GDM1 (cell line): ENCODE results near the gene BEST2.

Source experiments
- DNase-seq: peaks from one replicate; lab custom pipeline; 2025; lab: John Stamatoyannopoulos, UW

The BEST2 gene

DNA sequence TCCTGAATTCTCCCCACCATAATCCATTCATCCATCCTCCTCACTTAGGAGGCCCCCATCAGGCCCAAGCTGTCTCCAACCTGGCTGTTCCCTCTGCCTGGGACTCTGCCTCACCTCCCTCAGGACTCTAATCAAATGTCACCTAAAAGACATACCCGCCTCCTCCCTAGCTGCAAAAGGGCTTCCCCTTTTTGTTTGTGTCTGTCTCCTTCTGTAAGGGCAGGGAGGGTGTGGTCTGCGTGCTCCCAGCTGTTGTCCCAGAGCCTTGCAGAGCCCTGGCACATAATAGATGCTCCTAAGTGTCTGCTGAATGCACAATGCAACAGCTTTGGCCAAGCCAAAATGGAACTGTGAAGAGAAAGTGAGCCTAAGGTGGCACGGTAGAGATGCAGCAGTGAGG lies 21.5 kb upstream of the BEST2 start:
- no peak for DNase-seq

DNA sequence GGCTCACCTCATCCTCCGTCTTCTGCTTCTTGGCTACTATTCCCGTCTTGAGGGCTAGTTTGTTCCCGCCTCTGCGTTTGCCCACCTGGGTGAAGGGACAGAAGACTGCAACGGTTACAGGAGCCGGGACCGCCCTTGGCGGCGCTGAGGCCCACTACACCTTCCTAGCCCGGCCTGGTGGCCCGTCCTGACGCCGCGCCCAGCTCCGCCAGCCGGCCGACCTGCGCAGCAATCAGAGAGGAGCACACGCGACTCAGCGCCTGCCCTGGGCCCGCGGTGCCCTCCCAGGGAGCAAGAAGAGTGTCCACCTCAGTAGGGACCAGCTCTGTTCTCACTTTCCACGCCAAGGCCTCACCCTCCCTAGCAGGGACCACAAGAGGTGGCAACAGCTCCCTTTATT lies 20.3 kb upstream of the BEST2 start:
- no peak for DNase-seq

DNA sequence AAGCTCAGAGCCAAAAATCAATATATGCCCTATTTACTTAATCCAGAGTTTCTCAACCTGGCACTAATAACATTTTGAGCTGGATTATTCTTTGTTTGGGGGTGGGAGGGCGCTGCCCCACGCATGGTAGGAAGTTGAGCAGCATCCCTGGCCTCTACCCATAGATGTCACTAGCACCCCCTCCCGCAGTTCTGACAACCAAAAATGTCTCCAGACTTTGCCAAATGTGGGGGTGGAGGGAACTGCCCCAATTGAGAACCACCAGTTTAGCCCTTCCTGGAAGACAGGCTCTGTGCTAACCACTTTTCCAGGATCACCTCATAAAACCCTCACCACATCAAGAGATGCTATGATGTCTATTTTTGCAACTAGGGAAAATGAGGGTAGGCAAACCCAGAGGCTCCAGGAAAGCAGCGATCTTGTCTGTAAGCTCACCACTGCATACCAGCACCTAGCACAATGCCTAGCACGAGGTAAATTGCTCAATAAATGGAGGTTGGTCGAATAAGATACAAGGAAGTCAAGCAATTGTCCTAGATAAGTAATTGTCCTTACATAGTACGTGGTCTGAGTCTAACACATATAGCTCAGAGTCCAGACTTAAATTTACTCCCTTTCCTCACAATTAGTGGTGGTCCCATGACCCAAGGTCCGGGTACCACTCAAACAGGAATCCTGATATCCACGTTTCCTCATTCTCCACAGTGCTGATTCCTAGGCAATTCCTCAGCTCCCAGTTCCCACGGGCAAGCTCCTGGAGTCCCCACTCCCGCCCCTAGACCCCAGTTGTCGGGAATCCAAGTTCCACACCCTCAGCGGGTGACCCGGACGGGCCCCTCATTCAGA lies 18.0 kb upstream of the BEST2 start:
- DNase-seq, result no peak

DNA sequence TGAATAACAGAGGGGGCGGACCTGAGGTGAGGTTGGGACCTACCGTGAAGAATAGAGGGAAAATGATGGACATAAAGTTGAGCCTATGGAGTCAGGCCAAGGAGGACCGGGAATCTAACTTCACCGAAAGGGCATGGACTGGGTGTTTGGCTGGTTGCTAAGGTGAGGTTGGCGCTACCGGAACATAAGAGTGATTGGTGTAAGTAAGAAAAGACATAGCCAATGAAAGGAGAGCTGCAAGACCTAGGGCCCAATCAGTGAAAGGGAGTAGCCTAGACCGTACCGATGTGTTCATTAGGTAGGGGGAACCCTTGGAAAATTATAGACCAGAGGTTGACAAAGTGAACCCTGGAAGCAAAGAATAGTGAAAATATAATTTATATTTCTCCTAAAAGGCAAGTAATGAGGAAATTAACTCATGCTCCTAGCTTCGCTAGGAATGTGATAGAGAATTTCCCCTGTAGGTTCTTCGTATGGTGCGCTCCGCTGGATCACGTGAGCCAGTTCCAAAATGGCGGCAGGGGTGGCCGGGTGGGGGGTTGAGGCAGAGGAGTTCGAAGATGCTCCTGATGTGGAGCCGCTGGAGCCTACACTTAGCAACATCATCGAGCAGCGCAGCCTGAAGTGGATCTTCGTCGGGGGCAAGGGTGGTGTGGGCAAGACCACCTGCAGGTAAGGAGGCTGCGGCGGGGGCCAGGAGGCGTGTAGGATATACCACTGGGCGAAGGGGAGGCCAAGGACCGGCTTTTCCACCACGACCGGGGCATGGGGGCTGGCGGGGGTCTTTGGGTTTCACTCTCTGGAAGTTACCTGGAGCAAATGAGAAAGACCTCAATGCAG lies 14.4 kb upstream of the BEST2 start, which contains the start of gene GET3:
Gene GET3 (plus strand): TSS at position 503 of the 840 bp plus-strand sequence. CDS start 9 bp downstream, at position 512.
- peak; percentile 96 for DNase-seq

DNA sequence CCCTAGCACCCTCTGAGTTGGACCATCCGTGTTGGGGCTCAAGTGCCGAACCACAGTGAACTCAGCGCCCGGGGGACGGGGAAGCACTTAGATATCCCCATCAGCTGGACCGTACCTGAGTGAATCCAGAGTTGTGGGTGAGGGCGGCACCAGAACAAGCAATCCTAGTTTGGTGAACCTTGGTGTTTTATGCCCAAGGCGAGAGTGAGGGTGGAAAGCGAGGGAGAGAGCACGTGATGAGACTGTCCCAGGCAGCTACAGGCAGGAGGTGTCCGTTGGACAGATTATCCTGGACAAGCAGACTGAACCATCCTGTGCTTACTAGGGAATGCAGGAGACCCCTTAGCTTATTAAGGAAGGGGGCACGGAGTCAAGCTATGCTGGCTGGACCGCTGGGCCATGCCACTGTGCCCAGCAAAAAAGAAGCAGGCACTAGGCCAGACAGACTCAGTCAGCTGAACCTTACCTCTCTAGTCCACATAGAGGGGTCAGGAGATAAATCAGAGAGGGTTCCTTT lies 13.7 kb upstream of the BEST2 start:
- DNase-seq, result no peak

DNA sequence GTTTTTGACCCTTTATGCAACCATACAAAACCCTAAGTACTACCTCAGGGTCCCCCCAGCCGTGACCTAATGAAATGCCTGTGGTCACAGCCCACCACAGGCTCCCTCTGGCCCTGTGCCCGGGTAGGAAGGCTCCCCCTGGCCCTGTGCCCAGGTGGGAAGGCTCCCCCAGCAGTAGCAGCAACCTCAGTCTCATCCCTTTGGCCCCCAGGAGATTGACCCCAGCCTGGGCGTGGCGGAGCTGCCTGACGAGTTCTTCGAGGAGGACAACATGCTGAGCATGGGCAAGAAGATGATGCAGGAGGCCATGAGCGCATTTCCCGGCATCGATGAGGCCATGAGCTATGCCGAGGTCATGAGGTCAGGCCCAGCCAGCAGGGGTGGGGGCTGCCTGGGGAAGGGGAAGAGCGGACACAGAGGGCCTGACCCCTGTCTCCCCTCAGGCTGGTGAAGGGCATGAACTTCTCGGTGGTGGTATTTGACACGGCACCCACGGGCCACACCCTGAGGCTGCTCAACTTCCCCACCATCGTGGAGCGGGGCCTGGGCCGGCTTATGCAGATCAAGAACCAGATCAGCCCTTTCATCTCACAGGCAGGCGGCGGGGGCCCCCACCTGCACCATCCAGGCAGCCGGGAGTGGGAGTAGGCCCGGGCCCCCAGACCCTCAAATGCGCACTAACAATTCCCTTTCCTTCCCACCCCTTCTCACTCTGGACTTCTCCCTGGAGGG lies 6.3 kb upstream of the BEST2 start:
- no peak for DNase-seq

DNA sequence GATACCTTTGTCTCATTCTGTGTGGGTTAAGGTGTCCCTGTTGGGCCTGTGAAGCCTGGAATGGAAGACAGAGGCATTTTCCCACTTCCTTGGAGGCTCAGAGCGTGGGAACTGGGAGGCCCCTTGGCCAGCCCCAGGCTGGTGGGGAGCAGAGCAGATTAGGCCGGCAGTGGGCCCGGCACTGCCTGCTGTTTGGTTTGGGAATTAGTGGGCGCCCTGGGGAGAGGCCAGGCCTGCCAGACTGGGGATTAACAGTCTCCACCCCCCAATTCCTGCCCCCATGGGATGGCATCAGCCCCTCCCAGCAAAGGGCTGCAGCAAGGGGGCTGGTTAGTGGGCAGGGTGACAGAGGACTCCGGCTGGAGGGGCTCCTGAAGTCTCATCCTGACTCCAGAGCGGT lies 3.1 kb upstream of the BEST2 start:
- no peak for DNase-seq

DNA sequence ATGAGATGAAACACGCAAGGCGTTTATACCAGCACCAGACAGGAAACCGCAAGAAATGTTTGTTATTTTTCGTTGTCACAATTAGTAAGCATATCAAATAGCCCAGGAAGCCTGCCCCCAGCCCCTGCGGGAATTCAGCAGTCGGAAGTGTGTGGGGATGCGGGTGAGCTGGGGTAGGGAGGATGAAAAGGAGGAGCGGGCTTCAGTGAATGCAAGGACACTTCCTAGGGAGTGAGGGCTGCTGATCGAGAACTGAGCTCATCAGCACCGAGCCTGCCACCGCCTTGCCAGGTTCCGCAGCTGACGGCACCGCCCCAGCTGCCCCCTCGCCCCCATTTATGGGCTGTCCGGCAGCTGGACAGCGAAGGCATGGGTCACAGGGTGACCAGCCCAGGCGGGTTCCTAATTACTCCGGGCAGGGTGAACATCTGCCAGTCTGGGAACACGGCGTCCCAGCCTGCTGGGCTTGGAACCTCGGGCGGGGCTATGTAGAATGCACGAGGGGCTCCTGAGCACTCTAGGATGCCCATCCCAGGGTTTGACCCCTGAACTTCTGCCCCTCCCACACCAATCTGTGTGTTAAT lies 1.6 kb upstream of the BEST2 start:
- DNase-seq, result no peak

DNA sequence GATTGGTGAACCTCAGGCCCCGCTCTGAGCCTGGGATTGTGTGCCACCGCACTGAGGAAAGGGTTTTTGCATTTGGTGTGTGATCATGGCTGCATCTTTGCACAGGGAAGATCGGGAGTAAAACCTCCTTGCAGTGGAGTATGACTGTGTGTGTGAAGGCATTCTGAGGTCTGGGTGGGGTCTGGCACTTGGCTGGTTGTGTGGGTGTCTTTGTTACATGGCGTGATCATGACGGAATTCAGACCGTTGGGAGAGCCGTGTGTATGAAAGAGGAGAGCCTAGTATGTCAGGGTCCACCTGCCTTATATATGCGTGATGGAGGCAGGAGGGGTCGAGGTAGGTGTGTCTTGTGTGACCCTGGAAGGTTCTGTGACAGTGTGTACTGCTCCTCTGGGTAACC lies 740 bp upstream of the BEST2 start:
- DNase-seq, result no peak

DNA sequence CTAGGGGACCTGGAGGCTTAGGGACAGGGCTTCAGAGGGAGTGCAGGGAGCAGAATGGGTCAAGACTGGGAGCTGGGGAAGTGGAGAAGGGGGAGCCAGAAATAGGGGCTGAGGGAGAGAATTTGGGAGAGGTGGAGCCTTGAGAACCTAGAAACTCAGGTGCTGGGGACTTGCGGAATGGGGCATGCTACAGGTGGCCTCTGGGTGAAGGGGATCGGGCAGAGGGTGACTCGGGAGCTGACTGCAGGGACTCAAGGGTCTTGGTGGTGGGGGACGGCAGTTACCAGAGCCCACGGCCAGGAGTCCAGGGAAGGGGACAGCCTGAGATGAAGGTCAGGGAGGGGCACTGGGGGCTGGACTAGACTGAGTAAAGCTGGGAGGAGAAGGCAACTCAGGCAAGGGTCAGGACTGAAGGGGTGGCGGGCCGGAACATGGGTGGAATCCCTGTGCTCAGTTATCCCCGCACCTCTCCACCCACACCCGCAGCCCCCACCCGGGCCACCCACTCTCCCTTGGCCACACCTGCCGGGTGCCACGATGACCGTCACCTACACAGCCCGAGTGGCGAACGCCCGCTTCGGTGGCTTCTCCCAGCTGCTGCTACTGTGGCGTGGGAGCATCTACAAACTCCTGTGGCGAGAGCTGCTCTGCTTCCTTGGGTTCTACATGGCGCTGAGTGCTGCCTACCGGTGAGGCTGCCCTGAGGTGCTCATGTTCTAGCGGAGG lies 628 bp downstream of the BEST2 start:
- no peak for DNase-seq

DNA sequence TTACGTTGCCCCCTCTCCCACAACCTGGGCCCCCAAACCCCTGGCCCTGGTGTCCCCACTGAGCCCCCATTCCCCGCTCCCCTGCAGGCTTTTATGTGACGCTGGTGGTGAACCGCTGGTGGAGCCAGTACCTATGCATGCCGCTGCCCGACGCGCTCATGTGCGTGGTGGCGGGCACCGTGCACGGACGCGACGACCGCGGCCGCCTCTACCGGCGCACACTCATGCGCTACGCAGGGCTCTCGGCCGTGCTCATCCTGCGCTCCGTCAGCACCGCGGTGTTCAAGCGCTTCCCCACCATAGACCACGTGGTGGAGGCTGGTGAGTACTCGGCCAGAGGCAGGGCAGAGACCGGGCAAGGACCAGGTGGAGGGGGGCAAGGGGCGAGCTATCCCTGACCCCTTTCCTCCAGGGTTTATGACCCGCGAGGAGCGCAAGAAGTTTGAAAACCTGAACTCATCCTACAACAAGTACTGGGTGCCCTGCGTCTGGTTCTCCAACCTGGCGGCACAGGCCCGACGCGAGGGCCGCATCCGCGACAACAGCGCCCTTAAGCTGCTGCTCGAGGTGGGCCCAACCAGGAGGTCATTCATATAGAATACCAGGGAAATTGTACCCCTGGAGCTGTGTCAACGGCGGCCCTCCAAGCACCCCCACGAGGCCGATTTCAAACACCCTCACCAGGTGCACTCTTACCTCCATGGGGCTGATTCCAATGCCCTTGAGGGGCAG lies 3.0 kb downstream of the BEST2 start:
- DNase-seq, result no peak

DNA sequence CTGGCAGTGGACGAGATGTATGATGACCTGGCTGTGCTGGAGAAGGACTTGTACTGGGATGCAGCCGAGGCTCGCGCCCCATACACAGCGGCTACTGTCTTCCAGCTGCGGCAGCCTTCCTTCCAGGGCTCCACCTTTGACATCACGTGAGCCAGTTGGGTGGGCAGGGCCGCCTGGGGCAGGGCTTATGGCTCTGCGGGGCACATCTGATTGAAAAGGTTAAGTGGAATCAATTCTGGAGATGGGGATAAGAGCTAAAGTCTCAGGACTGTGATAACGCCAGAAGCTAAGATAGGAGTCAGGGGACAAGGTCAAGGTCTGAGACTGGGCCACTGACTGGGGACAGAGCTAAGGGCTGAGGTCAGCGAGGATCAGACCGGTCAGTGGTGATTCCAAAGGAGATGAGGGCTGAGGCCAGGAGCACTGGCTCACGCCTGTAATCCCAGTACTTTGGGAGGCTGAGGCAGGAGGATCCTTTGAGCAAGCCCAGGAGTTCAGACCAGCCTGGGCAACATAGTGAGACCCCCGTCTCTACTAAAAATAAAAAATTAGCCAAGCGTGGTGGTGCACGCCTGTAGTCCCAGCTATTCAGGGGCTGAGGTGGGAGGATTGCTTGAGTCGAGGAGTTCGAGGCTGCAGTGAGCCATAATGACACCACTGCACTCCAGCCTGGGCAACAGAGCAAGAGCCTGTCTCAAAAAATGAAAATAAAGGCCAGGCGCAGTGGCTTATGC lies 4.7 kb downstream of the BEST2 start:
- DNase-seq, result no peak

DNA sequence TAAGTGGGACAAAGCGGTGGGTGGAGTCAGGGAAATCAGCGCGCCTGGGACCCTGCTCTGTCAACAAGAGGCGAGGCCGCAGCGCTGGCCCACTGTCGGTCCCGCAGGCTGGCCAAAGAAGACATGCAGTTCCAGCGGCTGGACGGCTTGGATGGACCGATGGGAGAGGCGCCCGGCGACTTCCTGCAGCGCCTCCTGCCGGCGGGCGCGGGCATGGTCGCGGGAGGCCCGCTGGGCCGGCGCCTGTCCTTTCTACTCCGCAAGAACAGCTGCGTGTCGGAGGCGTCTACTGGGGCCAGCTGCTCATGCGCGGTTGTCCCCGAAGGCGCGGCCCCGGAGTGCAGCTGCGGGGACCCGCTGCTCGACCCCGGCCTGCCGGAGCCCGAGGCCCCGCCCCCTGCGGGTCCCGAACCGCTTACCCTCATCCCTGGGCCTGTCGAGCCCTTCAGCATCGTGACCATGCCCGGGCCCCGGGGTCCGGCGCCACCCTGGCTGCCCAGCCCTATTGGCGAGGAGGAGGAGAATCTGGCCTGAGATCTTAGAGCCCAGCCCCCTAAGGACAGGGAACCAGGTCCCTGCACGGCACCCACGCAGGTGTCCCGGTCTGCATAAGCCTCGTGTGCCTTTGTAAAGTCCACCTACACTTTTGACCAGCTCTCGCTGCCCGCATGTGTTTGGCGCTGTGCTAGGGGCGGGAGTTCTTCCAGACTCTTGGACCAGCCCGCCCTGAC lies 6.1 kb downstream of the BEST2 start:
- peak; percentile 18 for DNase-seq

DNA sequence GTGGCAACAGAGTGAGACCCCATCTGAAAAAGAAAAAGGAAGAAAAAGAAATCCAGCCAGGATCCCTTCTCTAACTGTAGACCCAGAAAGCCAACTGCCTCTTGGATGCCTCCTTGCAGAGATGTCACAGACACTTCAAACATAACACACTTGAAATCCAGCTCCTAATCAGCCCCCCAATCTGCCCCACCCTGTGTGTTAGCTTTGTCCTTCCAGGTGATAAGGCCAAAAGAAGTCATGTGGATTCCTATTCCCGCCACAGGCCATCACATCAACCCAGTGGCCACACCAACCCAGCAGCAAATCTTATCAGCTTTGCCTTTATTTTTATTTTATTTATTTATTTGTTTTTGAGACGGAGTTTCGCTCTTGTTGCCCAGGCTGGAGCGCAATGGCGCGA lies 8.1 kb downstream of the BEST2 start:
- no peak for DNase-seq

DNA sequence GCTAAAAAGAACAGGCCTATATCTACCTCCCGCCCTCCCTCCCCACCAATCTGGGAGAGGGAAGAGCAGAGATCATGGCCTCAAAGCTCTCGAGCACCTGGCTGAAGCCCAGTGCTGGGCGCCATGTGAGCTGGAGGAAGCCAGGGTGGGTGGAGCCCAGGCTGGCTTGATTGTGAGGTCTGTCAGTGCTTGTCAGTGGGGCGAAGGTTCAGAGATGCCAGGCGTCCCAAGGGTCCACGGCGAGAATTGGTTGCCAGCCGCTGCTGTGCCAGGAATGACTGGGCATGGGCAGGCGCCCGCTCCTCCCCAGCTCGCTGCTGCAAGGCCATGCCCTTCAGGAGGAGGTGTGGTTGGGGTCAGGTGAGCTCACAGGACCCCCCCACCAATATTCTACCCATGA lies 11.5 kb downstream of the BEST2 start:
- no peak for DNase-seq

DNA sequence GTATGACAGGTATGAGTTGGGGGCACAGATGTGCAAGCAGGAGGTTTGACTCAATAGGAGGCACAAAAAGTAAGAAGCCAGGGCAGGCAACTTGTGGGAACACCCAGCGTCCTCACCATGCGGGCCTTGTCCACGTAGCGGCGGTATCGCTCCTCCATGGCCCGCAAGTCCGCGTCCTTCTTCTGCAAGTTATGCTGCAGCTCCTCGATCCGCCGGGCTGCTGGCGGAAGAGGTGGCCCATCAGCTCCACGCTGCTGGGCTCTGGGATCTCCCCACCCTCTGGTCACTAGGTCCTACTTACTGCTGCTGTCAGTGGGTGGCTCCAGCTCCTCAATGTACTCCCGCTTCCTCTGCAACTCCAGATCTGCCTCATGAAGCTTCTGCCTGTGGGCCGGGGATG lies 13.1 kb downstream of the BEST2 start:
- DNase-seq, result no peak

DNA sequence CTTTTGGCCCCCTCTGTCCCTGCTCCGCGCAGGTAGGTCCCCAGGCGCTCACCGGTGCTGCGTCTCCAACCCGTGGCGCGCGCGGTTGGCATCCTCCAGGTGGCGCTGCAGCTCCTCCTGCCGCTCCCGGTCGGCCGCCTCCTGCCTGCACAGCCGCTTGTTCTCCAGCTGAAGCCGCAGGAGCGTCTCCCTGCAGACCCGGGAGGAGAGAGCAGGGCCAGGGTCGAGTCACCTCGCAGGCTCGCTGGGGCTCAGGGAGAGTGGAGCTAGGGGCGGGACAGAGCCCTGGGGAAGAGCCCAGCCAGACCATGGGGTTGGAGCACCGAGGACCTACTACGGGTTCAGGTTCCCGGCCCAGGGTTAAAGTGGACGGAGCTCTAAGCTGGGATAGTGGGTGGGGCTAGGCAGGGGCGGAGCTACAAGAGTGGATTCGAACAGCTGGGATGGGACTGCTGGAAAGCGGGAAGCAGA lies 14.5 kb downstream of the BEST2 start:
- no peak for DNase-seq

DNA sequence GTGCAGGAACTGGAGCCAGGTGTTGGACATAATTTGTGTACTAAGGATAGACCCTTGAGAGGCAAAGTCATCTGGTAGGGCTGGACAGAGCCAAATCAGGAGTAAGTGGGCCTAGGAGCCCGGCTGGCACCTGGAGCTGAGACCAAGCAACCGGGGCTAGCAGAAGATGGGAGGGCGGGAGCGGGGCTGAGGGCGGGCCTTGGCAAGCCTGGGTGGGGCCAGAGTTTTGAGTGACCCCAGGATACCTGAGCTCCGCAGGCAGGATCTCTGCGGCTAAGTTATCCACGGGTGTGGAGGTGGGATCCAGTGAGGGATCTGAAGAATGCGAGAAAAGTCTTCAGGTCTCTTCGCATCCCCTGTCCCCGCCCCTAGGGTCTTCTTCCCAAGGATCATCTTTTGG lies 15.6 kb downstream of the BEST2 start:
- no peak for DNase-seq

DNA sequence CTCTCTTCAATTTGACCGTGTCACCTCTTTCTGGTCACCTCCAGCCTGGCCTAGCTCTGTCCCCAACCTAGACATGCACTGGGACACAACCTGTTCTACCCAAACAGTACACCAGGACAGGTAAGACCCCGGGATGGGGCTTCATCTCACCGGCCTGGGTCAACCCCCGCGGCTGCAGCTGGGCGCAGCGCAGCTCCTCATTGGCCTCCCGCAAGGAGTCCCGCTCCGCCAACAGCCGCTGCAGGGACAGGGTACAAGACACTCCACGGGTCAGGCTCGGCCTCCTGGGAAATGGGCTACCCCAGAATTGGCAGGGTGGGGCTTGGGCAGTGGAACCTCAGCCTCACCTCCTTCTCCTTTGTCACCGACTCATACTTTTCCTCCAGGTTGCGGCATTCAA lies 16.1 kb downstream of the BEST2 start:
- DNase-seq, result no peak
